CMK (cell line): Measurements from ENCODE around the gene ZSWIM9.
"Not testable (repeated sequence)": the region's sequence is repeated elsewhere in the genome, so short reads cannot be mapped to it uniquely, and the experiment has no call there.

Experiments used
- DNase-seq: peaks from one replicate; pipeline ENCODE4 v3.0.0-alpha.2; 2010; ENCODE audit warnings: low read depth

ZSWIM9 gene

GRCh38 chr19:48218997-48219396, 48.5 kb downstream of the ZSWIM9 start:
- DNase-seq, result no peak

- DNase-seq, result not testable (repeated sequence)
Measured at GRCh38 chr19:48220784-48221183, 50.3 kb downstream of the ZSWIM9 start.

- no peak for DNase-seq
Measured at GRCh38 chr19:48221628-48222027, 51.1 kb downstream of the ZSWIM9 start.

GRCh38 chr19:48230555-48231129, 60.2 kb downstream of the ZSWIM9 start:
- no peak for DNase-seq

- DNase-seq, result no peak
Measured at GRCh38 chr19:48237057-48237456, 66.6 kb downstream of the ZSWIM9 start.

- no peak for DNase-seq
Measured at GRCh38 chr19:48239120-48239519, 68.6 kb downstream of the ZSWIM9 start.

GRCh38 chr19:48239582-48240141, 69.2 kb downstream of the ZSWIM9 start:
- DNase-seq, result no peak

- not testable (repeated sequence) for DNase-seq
Measured at GRCh38 chr19:48241771-48242170, 71.3 kb downstream of the ZSWIM9 start.

- DNase-seq, result no peak
Measured at GRCh38 chr19:48244281-48244680, 73.8 kb downstream of the ZSWIM9 start.

GRCh38 chr19:48246101-48246500, 75.6 kb downstream of the ZSWIM9 start:
- DNase-seq, result no peak

GRCh38 chr19:48247212-48247611, 76.7 kb downstream of the ZSWIM9 start:
- no peak for DNase-seq
